ENCODE measurements around the gene TMEM145.

DNA sequence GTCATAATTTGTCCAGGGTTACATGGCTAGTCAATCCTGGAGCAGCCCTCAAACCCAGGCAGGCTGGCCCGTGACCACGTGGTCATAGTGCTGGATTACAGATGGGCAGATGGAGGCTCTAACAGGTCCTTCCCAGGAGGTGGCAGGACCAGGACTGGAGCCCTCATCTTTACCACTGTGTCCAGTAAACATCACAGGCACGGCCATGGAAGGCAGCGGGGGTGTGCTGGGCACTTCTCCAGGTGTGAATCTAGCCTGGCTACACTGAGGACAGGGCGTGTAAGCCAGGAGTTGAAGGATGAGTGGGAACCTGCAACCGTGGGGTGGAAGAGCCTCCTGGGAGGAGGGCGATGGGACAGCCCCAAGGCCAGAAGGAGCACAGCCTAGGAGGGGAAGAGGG lies 38.0 kb upstream of the TMEM145 start:
- TF ChIP-seq, protein P1, sequence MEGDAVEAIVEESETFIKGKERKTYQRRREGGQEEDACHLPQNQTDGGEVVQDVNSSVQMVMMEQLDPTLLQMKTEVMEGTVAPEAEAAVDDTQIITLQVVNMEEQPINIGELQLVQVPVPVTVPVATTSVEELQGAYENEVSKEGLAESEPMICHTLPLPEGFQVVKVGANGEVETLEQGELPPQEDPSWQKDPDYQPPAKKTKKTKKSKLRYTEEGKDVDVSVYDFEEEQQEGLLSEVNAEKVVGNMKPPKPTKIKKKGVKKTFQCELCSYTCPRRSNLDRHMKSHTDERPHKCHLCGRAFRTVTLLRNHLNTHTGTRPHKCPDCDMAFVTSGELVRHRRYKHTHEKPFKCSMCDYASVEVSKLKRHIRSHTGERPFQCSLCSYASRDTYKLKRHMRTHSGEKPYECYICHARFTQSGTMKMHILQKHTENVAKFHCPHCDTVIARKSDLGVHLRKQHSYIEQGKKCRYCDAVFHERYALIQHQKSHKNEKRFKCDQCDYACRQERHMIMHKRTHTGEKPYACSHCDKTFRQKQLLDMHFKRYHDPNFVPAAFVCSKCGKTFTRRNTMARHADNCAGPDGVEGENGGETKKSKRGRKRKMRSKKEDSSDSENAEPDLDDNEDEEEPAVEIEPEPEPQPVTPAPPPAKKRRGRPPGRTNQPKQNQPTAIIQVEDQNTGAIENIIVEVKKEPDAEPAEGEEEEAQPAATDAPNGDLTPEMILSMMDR (conservative IDR thresholded peaks at IDR 0.05): no peak
- TF ChIP-seq EZH2 (IDR thresholded peaks at IDR 0.05; ENCODE audit: low read depth): no peak

All from PC-9 (cell line).